AG04449 (cell line): ENCODE data around the gene LRRC56.

Source experiments
- CTCF ChIA-PET: fragments of 350-600 bp; formaldehyde crosslinking; extraction: SDS; loops from one replicate; lab custom pipeline; 2021; ENCODE audit warnings: antibody characterized with exemption; lab: Yijun Ruan, JAX
- POLR2A ChIA-PET: fragments of 400-600, 350-600 bp; formaldehyde crosslinking; extraction: SDS; loops from one replicate; lab custom pipeline; 2020; ENCODE audit warnings: antibody characterized with exemption, inconsistent platforms; lab: Yijun Ruan, JAX
- DNase-seq: peaks from one replicate; pipeline ENCODE4 v3.0.0-alpha.2; 2010; ENCODE audit warnings: low read depth, low spot score
- H3K4me3 ChIP-seq: 2 replicates; pipeline ENCODE4 v1.5.1; 2011; ENCODE audit warnings: low read depth, mild to moderate bottlenecking, control low read depth, low read length
- CTCF ChIP-seq: IDR thresholded peaks from one replicate; pipeline ENCODE4 v1.5.1; 2011; ENCODE audit warnings: mild to moderate bottlenecking, moderate library complexity, low read length, control low read depth, inconsistent platforms; ENCODE audit not compliant: insufficient read depth; ENCODE audit errors: missing control alignments

The LRRC56 gene

GRCh38 chr11:528815-529727 is 8.3 kb upstream of the LRRC56 start:
- no peak overlapping the region for H3K4me3 ChIP-seq
- ChIA-PET CTCF (interaction anchor here (0.8 to 2.7 kb wide), 2 partner anchors 10 to 11 kb away, joined by 3 to 21 read pairs; no protein-coding TSS in a partner anchor), POLR2A (no interaction called here)
- no peak for TF ChIP-seq CTCF
- no peak for DNase-seq

DNA sequence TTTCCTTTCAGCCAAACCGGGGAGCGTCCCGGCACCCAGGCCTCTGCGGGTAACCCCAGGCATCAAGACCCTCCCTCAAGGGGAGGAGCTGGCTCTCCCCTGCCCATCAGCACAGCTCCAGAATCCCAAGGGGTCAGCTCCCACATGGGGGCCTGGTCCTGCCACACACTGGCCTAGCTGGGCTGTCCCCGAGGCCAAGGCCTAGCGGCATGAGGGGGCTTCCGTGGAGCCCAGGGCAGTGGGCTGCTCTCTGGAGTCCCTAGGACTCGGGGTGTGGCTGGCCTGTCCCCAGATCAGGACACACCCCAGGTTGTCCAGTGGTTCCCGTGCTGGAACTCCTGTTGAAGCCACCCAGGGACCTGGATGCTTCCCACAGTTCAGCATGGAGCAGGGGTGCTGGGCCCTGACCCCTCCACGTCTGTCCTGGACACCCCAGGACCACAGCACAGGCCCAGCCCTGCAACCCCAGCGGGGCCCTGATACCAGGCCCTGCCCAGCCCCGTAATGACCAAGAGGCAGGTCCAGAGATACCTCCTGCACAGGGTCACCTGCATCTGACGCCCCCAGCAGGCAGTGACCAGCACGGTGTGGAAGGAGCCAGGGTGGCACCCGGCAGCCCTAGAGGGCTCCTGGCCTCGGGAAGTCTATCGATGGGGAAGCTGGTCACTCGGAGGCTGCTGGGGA is 7.5 kb upstream of the LRRC56 start:
- DNase-seq = no peak
- H3K4me3 ChIP-seq = no peak overlapping the region
- TF ChIP-seq CTCF = no peak
- ChIA-PET POLR2A (no interaction called here), CTCF (interaction anchor here (0.8 kb wide), 1 partner anchor 12 kb away, joined by 3 read pairs; no protein-coding TSS in a partner anchor)

DNA sequence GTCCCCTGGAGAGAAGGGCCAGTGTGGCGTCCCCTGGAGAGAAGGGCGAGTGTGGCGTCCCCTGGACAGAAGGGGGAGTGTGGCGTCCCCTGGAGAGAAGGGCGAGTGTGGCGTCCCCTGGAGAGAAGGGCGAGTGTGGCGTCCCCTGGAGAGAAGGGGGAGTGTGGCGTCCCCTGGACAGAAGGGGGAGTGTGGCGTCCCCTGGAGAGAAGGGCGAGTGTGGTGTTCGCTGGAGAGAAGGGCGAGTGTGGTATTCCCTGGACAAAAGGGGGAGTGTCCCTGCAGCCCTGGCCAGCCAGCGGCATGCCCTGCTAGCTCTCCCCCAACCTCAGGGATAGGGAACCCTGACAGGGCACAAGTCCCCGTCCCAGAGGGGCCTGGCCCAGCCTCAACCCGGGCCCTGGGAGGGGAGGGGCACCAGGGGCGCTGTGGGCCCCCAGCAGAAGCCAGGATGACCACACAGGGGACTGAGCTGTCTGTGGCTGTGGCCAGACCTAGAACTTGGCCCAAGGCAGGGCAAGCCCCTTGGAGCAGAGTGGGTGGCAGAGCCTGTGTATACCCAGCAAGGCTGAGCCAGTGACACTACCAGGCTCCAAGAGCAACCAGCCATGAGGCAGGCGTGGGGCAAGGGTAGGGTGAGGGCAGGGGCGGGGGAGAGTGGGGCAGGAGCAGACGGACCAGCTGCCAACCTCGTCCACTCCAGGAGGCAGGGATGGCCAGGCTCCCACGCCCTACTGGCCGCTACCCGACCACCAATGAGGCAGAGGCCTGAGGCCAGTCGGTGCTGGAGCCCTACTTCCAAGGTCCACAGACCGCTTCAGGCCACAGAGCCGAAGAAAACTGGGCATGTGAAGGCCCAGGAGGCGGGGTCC is 6.1 kb upstream of the LRRC56 start:
- CTCF ChIA-PET = interaction anchor here (5.9 kb wide), 1 partner anchor 13 kb away, joined by 45 read pairs; no protein-coding TSS in a partner anchor
- POLR2A ChIA-PET = no interaction called here
- DNase-seq = no peak
- no peak for TF ChIP-seq CTCF
- H3K4me3 ChIP-seq = no peak overlapping the region

- no peak for TF ChIP-seq CTCF
Observed at GRCh38 chr11:531919-532526, 5.3 kb upstream of the LRRC56 start.

DNA sequence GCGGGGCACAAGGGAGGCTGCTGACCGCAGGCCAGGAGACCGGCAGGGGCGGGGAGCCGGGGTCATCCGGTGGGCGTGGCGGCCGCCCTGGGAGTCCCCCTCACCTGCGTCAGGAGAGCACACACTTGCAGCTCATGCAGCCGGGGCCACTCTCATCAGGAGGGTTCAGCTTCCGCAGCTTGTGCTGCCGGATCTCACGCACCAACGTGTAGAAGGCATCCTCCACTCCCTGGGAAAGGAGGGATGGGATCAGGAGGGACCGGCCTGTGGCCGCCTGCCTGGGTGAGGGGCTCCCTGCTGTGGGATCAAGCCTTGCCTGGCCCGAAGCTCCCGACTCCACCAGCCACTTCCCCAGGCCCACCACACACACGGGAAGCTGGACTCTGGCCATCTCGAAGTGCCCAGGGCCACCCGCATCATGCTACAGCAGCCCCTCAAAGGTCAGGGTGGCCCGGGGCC is 4.8 kb upstream of the LRRC56 start:
- CTCF ChIA-PET = interaction anchor here (5.9 kb wide), 1 partner anchor 14 kb away, joined by 45 read pairs; no protein-coding TSS in a partner anchor
- TF ChIP-seq CTCF = no peak
- DNase-seq = no peak
- POLR2A ChIA-PET = no interaction called here
- no peak overlapping the region for H3K4me3 ChIP-seq

More at GRCh38 chr11:531919-532526, 5.3 kb upstream of the LRRC56 start:
- CTCF ChIA-PET = interaction anchor here (5.9 kb wide), 1 partner anchor 13 kb away, joined by 45 read pairs; no protein-coding TSS in a partner anchor
- POLR2A ChIA-PET = no interaction called here
- DNase-seq = no peak
- H3K4me3 ChIP-seq = no peak overlapping the region
